ENCODE measurements around the gene EIF2S3B.

Gene EIF2S3B

DNA sequence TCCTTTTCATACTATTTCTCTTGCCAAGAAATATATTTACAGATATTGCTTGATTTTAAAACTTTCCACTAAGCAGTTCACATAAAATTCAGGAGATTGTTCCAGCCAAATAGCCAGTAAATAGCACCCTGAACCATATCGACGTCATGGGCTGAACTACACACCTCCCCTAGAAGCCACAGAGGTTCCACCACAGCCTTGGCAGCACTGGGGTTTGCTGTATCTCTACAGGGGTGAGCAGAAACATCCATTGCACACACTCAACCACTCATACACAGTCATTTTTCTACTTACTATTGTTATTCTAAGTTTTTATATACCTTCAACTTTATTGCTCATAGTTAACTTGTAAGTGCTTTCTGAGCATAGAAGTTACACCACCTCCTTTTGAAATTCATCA, 8.1 kb upstream of the EIF2S3B start:
- DNase-seq (ENCODE audit: low read depth) = no peak
- no peak overlapping the region for H3K4me3 ChIP-seq (ENCODE audit: low read length)
- TF ChIP-seq, protein P1, sequence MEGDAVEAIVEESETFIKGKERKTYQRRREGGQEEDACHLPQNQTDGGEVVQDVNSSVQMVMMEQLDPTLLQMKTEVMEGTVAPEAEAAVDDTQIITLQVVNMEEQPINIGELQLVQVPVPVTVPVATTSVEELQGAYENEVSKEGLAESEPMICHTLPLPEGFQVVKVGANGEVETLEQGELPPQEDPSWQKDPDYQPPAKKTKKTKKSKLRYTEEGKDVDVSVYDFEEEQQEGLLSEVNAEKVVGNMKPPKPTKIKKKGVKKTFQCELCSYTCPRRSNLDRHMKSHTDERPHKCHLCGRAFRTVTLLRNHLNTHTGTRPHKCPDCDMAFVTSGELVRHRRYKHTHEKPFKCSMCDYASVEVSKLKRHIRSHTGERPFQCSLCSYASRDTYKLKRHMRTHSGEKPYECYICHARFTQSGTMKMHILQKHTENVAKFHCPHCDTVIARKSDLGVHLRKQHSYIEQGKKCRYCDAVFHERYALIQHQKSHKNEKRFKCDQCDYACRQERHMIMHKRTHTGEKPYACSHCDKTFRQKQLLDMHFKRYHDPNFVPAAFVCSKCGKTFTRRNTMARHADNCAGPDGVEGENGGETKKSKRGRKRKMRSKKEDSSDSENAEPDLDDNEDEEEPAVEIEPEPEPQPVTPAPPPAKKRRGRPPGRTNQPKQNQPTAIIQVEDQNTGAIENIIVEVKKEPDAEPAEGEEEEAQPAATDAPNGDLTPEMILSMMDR (IDR thresholded peaks at IDR 0.05; ENCODE audit: insufficient read depth, low read depth, low read length, missing control alignments) = no peak

DNA sequence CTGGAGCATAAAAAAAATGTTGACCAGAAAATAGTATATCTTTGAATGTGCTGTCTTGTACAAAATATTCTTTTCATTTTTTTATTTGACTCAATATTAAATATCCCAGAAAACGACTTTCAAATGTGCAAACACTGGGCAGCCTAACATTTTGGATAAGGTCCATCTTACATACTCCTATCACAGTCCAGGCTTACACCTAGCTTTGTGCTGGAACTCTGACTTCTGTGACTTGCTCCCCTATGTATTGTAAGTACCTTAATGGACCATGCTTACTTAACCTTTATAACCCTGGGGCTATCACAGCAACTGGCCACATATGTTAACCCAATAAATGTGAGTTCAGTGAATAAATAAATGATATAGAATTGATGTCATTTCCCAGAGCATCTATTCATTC, 7.6 kb upstream of the EIF2S3B start:
- DNase-seq (ENCODE audit: low read depth) = no peak
- TF ChIP-seq, protein P1 (IDR thresholded peaks at IDR 0.05; ENCODE audit: insufficient read depth, low read depth, low read length, missing control alignments) = no peak
- no peak overlapping the region for H3K4me3 ChIP-seq (ENCODE audit: low read length)

DNA sequence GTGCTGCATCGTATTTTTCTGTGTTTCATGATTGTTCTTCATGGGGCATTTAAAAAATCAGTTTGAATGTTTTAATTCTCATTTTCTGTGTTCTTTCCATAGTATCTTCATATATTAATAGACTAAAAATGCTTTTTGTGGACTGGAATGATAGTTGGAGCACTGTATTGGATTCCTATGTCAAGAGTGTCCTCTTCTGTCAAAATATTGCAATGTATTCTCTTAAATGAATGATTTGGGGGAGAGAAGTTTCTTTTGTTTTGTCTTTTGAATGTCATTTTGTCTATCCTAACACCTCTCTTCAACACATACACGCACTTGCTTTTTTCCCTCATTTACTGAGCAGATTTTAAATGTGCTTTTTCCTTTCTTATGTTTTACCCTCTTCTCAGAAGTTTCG, 4.7 kb upstream of the EIF2S3B start:
- TF ChIP-seq, protein P1 (IDR thresholded peaks at IDR 0.05; ENCODE audit: insufficient read depth, low read depth, low read length, missing control alignments) = peak; percentile 47
- peak; percentile 34 for DNase-seq (ENCODE audit: low read depth)
- no peak overlapping the region for H3K4me3 ChIP-seq (ENCODE audit: low read length)

DNA sequence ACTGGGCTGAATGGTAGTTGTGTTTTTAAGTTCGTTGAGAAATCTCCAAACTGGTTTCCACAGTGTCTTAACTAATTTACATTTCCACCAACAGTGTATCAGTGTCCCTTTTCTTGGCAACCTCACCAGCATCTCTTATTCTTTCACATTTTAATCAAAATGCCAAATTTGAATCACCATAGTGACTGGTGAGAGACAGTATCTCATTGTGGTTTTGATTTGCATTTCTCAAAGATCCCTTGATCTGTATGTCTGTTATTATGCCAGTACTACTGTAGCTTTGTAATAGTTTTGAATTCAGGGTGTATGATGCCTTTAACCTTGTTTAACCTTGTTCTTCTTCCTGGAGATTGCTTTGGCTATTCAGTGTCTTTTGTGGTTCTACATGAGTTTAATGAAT, 2.2 kb upstream of the EIF2S3B start:
- no peak overlapping the region for H3K4me3 ChIP-seq (ENCODE audit: low read length)
- DNase-seq (ENCODE audit: low read depth) = no peak
- TF ChIP-seq, protein P1 (IDR thresholded peaks at IDR 0.05; ENCODE audit: insufficient read depth, low read depth, low read length, missing control alignments) = no peak

DNA sequence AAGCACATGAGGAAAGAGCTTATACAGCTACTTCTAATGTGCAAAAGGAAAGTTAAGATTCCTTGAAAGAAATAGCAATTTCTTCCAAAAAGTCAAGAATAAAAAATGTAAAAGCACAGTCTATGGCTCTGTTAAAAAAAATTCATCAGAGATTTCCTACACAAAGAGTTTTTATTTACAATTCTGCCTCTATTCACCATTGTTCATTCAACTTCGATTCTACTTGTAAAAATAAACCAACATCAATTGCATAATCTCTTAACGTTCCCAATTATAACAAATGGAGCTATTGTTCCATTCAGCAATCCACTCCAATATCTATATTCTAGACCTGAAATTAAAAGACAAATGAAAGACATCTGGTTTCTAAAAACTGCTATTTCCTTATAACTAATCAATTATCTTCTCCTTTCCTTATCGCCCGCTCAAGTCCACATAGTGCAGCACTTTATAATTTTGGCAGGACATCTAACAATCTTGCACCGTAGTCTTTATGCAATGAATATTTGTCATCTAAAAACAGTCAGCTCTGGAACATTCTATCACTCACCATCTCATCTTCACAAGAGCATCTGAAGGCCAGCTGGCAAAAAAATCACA, 6.2 kb downstream of the EIF2S3B start:
- TF ChIP-seq, protein P1 (IDR thresholded peaks at IDR 0.05; ENCODE audit: insufficient read depth, low read depth, low read length, missing control alignments) = no peak
- peak; percentile 2 for DNase-seq (ENCODE audit: low read depth)
- no peak overlapping the region for H3K4me3 ChIP-seq (ENCODE audit: low read length)

DNA sequence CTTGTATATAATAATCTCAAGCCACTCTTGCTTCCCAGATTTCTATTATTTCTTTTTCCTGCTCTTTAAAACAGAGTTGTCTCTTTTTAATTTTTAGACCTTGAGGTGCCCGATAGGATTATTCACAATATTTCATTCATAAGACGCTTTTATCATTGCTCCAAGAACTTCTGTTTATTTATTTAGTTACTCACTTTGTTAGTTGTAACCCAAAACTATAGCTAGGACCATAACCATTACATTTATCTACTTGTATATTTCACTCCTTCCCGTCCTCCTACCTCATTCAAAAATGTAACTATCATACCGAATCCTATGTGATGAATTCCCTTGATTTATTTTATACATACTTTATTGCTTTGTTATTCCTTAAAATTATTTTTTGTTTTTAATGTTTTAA, 7.1 kb downstream of the EIF2S3B start:
- TF ChIP-seq, protein P1 (IDR thresholded peaks at IDR 0.05; ENCODE audit: insufficient read depth, low read depth, low read length, missing control alignments) = no peak
- no peak for DNase-seq (ENCODE audit: low read depth)
- no peak overlapping the region for H3K4me3 ChIP-seq (ENCODE audit: low read length)

DNA sequence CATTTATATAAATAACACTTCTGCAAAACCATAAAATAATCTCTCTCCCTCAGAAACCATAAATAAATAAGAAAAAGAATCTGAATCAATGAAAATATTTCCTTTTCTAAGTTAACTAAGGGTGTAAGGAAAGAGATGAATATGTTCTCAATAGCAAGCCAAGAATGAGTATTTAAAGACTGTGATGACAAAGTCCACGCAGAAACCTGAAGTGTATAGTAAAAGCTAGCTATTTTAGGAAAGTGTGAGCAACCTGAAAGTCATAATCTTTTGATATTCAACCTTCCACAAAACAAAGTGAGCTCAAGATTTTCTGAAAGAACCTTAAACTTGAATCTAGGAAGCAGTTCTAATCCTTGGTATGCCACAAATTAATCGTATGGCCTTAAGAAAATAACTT, 15.9 kb downstream of the EIF2S3B start:
- no peak for DNase-seq (ENCODE audit: low read depth)
- no peak overlapping the region for H3K4me3 ChIP-seq (ENCODE audit: low read length)
- TF ChIP-seq, protein P1 (IDR thresholded peaks at IDR 0.05; ENCODE audit: insufficient read depth, low read depth, low read length, missing control alignments) = no peak
